Measurements from ENCODE around the gene ING1.
A peak's percentile ranks its signal among the peaks of the same experiment; 100 is the strongest.

ING1 gene

DNA sequence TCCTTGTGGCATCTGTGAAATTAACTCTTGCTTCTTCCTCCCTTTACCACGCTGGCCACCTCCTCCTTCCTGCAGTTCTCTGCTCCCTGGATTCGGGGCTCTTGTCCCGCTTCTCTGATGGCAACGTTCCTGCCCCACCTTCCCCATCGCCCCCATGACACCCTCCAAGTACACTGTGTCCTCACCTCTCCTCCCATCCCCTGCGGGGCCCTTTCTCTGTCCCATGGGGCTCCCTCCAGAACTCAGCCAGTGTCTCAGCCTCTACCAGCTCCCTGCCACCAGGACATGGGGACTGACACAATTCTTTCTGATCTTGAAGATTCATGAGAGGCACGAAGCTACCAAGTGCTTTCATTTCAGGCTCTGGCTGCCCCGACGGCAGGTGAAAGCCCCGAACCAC, 16.7 kb upstream of the ING1 start:
- TF ChIP-seq POLR2AphosphoS5 (IDR thresholded peaks at IDR 0.05; ENCODE audit: low read depth) = no peak
- no peak for TF ChIP-seq SPI1 (IDR thresholded peaks at IDR 0.05; ENCODE audit: borderline replicate concordance, low read depth)
- Histone ChIP-seq H3K27ac (replicated peaks) (no peak overlapping the region), H3K4me3 (replicated peaks; ENCODE audit: insufficient read depth, low read length) (no peak overlapping the region), H3K27me3 (ENCODE audit: insufficient read depth, poor library complexity, severe bottlenecking) (no peaks in the 10 kb centered on the region)
- no peak for DNase-seq (ENCODE audit: low read depth in 1 of 2, low spot score in 1 of 2)

GRCh38 chr13:110697842-110698241, 15.7 kb upstream of the ING1 start:
- no peak for DNase-seq (ENCODE audit: low read depth in 1 of 2, low spot score in 1 of 2)
- H3K27ac ChIP-seq (replicated peaks) = no peak overlapping the region
- H3K4me3 ChIP-seq (replicated peaks; ENCODE audit: insufficient read depth, low read length) = no peak overlapping the region
- no peaks in the 10 kb centered on the region for H3K27me3 ChIP-seq (ENCODE audit: insufficient read depth, poor library complexity, severe bottlenecking)
- TF ChIP-seq REST (IDR thresholded peaks at IDR 0.05; ENCODE audit: insufficient replicate concordance, low read depth) (no peak), SPI1 (IDR thresholded peaks at IDR 0.05; ENCODE audit: borderline replicate concordance, low read depth) (no peak), POLR2AphosphoS5 (IDR thresholded peaks at IDR 0.05; ENCODE audit: low read depth) (no peak), CTCF (IDR thresholded peaks at IDR 0.05; ENCODE audit: insufficient read depth, low read length) (no peak), GABPA (IDR thresholded peaks at IDR 0.05; ENCODE audit: low read depth) (no peak)

DNA sequence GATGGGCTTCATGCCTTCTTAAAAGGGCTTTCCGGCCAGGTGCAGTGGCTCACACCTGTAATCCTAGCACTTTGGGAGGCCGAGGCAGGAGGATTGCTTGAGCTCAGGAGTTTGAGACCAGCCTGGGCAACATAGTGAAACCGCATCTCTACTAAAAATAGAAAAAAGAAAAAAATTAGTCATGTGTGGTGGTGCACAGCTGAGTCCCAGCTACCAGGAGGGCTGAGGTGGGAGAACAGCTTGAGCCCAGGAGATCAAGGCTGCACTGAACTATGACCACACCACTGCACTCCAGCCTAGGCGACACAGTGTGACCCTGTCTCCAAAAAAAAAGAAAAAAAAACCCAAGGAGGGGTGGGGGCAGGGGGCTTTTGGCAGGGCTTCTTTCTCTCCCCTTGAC, 14.8 kb upstream of the ING1 start:
- TF ChIP-seq GABPA (IDR thresholded peaks at IDR 0.05; ENCODE audit: low read depth) = no peak
- TF ChIP-seq SPI1 (IDR thresholded peaks at IDR 0.05; ENCODE audit: borderline replicate concordance, low read depth) = no peak
- no peaks in the 10 kb centered on the region for H3K27me3 ChIP-seq (ENCODE audit: insufficient read depth, poor library complexity, severe bottlenecking)
- H3K4me3 ChIP-seq (replicated peaks; ENCODE audit: insufficient read depth, low read length) = no peak overlapping the region
- peak overlapping the region; percentile 44 for H3K27ac ChIP-seq (replicated peaks)
- DNase-seq (ENCODE audit: low read depth in 1 of 2, low spot score in 1 of 2) = no peak

- Histone ChIP-seq H3K27me3 (ENCODE audit: insufficient read depth, poor library complexity, severe bottlenecking) (no peaks in the 10 kb centered on the region), H3K4me3 (replicated peaks; ENCODE audit: insufficient read depth, low read length) (no peak overlapping the region), H3K27ac (replicated peaks) (peak overlapping the region; percentile 44)
- DNase-seq (ENCODE audit: low read depth in 1 of 2, low spot score in 1 of 2) = peak in 1 of 2 experiments; percentile 56
- no peak for TF ChIP-seq REST (IDR thresholded peaks at IDR 0.05; ENCODE audit: insufficient replicate concordance, low read depth)
- no peak for TF ChIP-seq CTCF (IDR thresholded peaks at IDR 0.05; ENCODE audit: insufficient read depth, low read length)
- no peak for TF ChIP-seq POLR2AphosphoS5 (IDR thresholded peaks at IDR 0.05; ENCODE audit: low read depth)
- no peak for TF ChIP-seq SPI1 (IDR thresholded peaks at IDR 0.05; ENCODE audit: borderline replicate concordance, low read depth)
- TF ChIP-seq GABPA (IDR thresholded peaks at IDR 0.05; ENCODE audit: low read depth) = no peak
Observed at GRCh38 chr13:110699148-110700145, 14.1 kb upstream of the ING1 start.
